OCI-M2 (cell line): ENCODE results near the gene KRT2.

Experiments
- DNase-seq: peaks from one replicate; lab custom pipeline; 2025; ENCODE audit not compliant: unreplicated experiment; lab: John Stamatoyannopoulos, UW

KRT2 gene

GRCh38 chr12:52618216-52618615 lies 33.8 kb downstream of the KRT2 start, which contains the start of gene KRT73:
Gene KRT73 (minus strand): TSS chr12:52618559. CDS start chr12:52618524, 35 bp downstream.
- DNase-seq: no peak

DNA sequence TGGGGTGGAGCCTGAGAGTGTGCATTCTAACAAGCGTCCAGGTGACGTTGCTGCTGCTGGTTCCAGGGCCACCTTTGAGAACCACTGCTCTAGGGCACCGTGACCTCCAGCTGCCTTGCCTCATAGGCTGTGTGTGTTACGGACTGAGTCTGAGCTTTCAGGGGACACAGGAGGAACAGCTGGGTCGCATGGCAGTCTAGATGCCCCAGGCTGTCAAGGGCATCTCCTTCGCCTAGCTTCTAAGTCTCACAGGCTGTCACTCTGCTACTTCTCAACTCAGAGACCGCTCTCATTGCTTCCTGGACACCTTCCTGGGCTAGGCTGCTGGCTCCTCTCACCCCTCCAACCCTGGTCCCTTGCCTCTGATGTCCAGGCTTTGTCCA lies 34.6 kb downstream of the KRT2 start:
- DNase-seq: no peak

DNA sequence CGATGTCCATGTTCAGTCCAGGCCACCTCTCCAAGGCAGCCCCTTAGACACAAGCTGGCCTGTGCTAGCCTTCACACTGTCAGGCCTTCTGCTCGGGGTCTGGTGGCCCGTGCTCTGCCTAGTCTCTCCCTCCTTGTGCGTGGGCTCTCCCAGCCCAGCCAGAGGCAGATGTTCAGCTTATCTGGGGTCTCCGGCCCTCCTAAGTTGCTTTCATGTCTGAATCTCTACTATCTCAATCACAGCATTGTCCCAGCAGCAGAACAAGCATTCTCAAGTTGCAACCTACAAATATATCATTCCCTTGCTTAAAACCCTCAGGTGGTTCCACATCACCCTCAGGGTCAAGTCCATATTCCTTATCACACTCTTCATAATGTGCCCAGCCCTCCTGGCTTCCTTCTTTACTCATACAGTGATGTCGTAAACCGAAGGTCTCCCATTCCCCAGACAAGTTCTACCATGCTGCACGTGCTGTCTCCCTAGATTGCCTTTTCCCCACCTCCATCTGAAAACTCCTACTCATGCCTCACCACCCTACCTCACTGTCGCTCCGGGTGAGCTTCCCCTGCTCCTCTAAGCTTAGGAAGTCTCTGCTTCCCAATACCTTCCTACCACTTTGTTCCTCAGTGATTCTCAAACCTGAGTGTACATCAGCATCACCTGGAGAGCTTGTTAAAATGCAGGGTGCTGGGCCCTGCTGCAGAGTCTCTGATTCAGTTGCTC lies 35.2 kb downstream of the KRT2 start:
- no peak for DNase-seq

DNA sequence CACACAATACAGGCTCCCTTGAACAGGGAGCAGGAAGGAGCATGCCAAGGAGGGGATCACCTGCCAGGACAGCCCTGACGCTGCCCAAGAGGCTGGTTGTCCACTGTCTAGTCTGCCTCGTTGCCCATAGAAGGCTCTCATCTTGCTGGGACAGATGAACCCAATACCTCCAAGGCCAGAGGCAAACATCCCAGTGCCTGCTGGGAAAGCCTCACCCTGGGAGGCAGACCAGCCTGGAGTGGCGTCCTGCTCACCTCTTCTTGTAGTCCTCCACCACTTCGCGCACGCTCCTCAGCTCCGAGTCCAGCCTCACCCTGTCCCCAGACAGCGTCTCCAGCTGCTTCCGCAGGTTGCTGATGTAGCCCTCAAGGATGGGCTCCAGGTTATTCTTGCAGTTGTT lies 36.1 kb downstream of the KRT2 start:
- DNase-seq: no peak

GRCh38 chr12:52615208-52615868 lies 36.7 kb downstream of the KRT2 start:
- no peak for DNase-seq

DNA sequence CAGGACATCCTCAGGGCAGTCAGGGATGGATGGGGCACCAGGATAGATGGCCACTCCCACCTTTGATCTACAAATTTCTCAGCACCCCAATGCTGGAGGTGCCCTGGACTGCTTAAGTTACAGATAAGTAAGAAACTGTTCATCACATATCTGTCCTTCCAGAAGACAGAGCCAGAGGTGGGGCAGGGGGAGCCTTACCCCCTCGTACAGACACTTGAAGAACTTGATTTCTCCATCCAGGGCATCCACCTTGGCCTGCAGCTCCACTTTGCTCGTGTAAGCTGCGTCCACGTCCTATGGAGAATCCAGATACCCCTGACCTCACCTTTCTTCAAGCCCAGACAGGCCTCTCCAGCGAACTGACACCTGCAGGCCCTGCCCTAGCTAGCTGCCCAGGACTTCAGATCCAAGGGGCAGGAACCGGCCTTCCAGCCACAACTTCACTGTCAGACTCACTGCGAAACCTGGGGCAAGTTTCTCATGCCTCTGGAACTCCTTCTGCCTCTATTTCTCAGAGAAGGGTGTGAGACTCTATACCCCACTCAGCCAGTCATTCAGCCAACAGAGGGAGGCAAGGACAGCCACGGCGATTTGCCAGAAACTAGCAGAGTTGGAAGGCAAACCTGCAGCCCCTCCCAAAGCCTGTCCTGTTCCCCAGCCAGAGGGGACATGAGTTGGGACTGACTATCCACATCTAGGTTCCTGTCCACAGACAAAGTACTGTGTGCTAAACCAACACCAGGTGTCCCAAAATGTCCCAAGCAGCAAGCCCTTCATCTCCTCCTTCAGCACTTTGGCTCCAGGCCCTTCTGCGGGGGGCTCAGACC lies 37.4 kb downstream of the KRT2 start:
- no peak for DNase-seq

DNA sequence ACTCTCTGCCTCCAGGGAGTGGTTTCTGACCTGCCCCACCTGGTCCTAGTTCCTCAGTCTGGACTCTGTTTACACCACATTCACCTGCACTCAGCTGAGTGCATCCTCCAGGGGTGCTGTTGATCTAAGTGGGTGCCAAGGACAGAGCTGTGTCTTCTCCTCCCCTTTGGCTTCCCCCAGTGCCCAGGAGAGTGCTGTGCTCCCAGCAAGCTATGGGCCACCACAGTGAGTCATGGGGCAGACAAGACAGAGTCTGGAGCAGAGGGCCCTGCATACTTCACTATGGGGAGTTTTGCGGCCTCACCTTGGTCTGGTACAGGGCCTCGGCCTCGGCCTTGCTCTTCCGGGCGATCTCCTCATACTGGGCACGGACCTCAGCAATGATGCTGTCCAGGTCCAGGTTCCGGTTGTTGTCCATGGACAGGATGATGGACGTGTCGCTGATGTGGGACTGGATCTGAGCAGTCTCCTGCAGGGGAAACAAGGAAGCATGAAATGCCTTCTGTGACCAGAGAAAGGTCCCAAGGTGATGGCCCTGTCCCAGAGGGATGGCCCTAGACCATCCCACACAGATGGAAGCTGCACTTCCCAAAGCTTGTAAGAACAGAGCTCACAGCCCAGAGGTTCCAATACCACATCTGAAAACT lies 38.5 kb downstream of the KRT2 start:
- no peak for DNase-seq

DNA sequence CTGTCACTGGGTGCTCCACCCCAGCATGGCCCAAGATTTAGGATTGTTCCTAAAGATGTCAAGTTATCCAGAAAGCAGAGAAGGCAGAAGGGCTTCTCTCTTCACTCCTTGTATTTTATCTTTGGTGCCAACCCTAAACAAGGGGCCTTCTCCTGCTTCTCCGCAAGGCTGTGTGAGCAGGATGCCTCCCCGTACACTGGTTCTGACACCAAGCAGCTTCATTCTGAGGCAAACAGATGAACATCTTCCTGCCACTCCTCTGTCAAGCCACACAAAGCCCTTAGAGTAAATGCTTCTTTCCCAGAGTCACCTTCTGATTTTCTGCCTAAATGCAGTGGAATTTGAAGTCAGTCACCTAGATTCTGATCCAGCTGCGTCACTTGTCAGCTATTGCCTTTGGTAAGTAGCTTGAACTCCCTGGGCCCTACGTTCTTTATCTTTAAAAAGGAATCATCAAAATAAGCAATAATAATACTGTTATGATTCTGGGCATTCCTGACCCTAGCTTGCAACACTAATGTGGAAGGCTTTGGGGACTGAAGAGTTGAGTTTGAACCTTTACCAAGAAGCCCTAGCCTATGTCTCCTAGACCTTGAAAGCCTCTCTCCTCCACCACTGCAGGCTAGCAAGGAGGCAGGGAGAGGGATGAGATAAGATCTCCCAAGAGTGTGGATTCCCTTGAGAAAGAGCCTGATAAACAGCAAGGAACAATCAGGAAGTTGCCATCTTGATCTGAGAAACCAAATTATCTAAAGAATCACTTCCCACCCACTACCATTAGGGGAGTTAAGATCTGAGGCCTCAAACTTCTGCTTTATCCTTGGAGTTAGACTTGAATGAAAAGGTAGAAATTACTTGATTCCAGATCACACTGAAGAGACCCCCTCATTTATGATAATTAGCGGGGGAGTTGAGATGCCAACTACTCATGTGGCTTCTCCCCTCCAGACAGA lies 39.3 kb downstream of the KRT2 start:
- no peak for DNase-seq

GRCh38 chr12:52611080-52611468 lies 40.9 kb downstream of the KRT2 start:
- DNase-seq: no peak

DNA sequence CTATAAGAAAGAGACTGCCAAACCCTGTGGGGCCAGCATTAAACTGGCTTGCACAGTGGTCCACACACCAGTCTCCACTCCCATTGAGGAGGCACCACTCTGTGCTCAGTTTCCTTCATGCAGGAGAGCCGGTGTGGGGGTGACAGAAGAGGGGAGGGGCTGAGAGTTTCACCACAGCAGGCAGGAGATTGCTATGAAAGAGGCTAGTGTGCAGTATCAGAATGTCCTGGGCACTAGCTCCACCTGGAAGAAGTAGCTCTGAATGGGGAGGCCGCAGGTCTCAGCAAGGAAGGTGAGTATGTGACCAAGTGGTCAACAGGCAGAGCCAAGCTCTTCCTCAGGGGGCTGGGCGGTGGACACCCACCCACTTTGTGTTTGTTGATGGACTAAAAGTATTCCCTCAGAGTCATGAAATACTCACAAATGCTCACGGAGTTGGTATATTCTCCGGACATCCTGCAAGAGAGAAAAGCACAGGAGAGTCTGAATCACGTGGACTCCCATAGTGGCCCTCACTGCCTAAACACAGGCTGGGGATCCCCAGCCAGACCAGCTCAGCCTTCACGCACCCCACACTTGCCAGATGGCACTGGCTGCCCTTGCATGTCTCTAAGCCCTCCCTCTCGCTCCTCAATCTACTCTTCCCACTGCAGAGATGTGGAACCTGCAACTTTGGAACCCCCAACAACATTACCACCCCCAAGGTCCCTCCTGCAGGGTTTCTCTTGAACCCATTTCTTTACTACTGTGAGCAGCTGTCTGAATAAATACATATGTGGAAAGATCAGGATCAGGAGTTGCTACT lies 43.0 kb downstream of the KRT2 start:
- no peak for DNase-seq

DNA sequence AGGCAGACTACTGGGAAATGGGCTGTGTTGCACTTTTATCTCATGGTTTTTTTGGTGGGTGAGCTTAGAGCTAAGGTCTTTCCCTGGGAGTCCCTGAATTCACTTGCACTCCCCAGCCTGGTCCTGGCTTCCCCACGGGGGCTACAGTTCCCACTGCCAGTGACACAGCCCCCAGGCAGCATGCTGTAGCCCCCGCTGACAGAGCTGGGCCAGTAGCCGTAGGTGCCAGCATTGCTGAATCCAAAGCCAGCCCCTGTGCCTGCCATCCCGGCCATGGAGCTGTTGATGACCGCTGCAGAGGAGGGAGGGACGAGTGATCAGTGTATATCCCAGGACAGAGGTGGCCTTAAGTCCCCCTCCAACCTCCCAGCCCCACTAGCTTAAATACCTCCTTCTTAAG lies 43.9 kb downstream of the KRT2 start:
- no peak for DNase-seq

GRCh38 chr12:52607314-52607713 lies 44.7 kb downstream of the KRT2 start:
- DNase-seq: no peak

GRCh38 chr12:52606581-52607218 lies 45.3 kb downstream of the KRT2 start:
- no peak for DNase-seq

DNA sequence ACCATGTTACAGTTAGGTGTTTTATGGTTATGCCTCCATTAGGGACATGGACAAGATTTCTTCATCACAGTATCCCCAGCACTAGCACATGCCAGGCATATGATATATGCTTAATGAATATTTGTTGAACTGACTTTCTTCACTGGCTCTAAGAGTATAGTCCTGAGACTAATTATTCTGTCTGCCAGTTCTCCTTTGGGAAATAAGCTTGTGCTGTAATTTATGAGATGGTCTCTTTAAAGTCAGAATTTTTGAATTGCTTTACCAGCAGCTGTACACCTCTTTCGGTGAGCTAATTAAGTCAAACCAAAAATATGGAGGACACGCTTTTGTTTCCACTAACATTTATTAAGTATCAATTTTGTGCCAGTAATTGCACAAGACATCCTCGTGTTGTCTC lies 45.9 kb downstream of the KRT2 start:
- DNase-seq: no peak

- DNase-seq: no peak
These were observed 46.5 kb downstream of the KRT2 start for GRCh38 chr12:52605542-52605941.

DNA sequence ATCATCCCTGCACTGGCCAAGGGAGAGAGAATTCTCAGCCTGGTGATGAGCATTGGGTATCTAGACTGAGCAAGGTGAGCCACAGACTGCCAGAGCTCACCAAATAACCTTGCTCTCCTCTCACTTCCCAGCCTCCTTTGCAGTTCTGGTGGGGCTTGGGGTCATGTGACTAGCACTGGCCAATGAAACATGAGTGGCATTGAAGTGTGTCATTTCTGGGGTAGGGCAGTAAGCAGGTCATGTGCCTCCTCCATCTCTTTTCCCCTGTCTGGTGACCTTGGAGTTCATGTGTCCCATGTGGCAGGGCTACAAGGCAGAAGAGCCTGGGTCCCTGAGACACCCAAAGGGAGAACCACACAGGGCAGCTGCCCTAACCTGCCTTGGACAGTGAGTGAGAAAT lies 47.2 kb downstream of the KRT2 start:
- DNase-seq: no peak

DNA sequence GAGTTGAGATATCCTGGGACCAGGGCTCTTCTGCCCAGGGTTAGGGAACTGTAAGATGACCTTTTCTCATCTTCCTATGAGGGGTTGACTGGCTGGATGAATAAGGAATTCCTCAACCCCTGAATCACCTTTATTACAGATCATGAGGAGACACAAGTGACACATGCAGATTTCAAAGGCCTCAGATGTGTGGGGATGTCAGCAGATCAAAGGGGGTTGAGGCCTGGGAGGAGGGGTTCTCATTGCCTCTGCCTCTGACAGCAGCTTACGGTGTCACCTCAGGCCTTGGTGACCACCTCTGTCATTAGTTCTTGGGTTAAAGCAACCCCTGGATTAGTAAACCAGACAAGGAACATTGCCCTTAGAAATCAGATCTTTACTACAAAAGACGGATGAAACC lies 48.7 kb downstream of the KRT2 start:
- DNase-seq: no peak

- no peak for DNase-seq
These were observed 49.5 kb downstream of the KRT2 start for GRCh38 chr12:52602552-52602951.

GRCh38 chr12:52601671-52602070 lies 50.3 kb downstream of the KRT2 start:
- no peak for DNase-seq
